GM21723 (cell line): ENCODE measurements around the gene AIFM2.

Experiments
- ATAC-seq: cut with Tn5 transposase; IDR thresholded peaks from one replicate; pipeline ENCODE4 v1.9.1; 2021; ENCODE audit warnings: mild to moderate bottlenecking, moderate library complexity; ENCODE audit not compliant: unreplicated experiment

AIFM2 gene

GRCh38 chr10:70146489-70147258 is 14.0 kb upstream of the AIFM2 start, which contains the start of gene TYSND1:
Gene TYSND1 (minus strand): TSS chr10:70146700. CDS start chr10:70146586, 114 bp downstream.
- peak; percentile 89 for ATAC-seq

- ATAC-seq = peak; percentile 55
These were observed 13.3 kb upstream of the AIFM2 start for GRCh38 chr10:70145666-70146488.

- ATAC-seq = peak; percentile 11
These were observed 12.6 kb upstream of the AIFM2 start for GRCh38 chr10:70145166-70145665.

- ATAC-seq = no peak
These were observed 11.9 kb upstream of the AIFM2 start for GRCh38 chr10:70144372-70145110.

GRCh38 chr10:70142555-70142954 is 9.9 kb upstream of the AIFM2 start:
- ATAC-seq = no peak

- no peak for ATAC-seq
These were observed 7.7 kb upstream of the AIFM2 start for GRCh38 chr10:70140297-70140696.

GRCh38 chr10:70139997-70140250 is 7.3 kb upstream of the AIFM2 start:
- ATAC-seq = no peak

GRCh38 chr10:70139151-70139996 is 6.7 kb upstream of the AIFM2 start:
- ATAC-seq = no peak

- ATAC-seq = no peak
These were observed 5.6 kb upstream of the AIFM2 start for GRCh38 chr10:70137927-70138883.

GRCh38 chr10:70137135-70137534 is 4.5 kb upstream of the AIFM2 start:
- no peak for ATAC-seq

GRCh38 chr10:70135684-70136083 is 3.1 kb upstream of the AIFM2 start:
- no peak for ATAC-seq

GRCh38 chr10:70135046-70135445 is 2.4 kb upstream of the AIFM2 start:
- ATAC-seq = no peak

GRCh38 chr10:70131560-70131937 is 1.1 kb downstream of the AIFM2 start:
- ATAC-seq = no peak

GRCh38 chr10:70130878-70131559 is 1.6 kb downstream of the AIFM2 start:
- no peak for ATAC-seq

- ATAC-seq = no peak
These were observed 5.8 kb downstream of the AIFM2 start for GRCh38 chr10:70126700-70127395.

- ATAC-seq = no peak
These were observed 6.6 kb downstream of the AIFM2 start for GRCh38 chr10:70125918-70126552.

- ATAC-seq = no peak
These were observed 7.7 kb downstream of the AIFM2 start for GRCh38 chr10:70124918-70125317.

- no peak for ATAC-seq
These were observed 8.2 kb downstream of the AIFM2 start for GRCh38 chr10:70124415-70124814.
